ENCODE measurements around the gene SOX30. TPM values are rescaled to one million over a fixed set of nuclear protein-coding genes. Genes with fewer than 3 reads are reported as not detected.
"Not testable (repeated sequence)": the region's sequence is repeated elsewhere in the genome, so short reads cannot be mapped to it uniquely, and the experiment has no call there.

The SOX30 gene
- polyA plus RNA-seq (ENCODE audit: insufficient read length in 4 of 4) = under 1 TPM; 0.30 to 0.76 (median 0.56) TPM

DNA sequence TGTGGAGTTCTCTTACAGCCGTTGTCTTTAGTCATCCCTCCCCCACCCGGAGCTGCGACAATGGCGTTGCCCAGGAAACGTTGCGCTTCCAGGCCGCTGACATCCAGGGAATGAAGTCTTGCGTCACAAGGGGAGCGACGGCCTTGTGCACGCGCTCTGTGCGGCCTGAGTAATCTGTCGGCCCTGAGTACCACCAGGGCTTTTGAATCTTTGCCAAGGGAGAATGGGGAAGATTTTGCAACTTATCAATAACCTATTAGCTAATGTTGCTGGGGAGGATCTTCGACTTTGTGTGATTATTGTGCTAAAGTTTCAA is at the start of gene SOX30:
Gene SOX30, minus strand, starts transcription at position 62 of the 316 bp plus-strand sequence. CDS start 360 bp downstream, outside the sequence.
- no peak for DNase-seq (ENCODE audit: low read depth in 4 of 4, low spot score in 3 of 4)

DNA sequence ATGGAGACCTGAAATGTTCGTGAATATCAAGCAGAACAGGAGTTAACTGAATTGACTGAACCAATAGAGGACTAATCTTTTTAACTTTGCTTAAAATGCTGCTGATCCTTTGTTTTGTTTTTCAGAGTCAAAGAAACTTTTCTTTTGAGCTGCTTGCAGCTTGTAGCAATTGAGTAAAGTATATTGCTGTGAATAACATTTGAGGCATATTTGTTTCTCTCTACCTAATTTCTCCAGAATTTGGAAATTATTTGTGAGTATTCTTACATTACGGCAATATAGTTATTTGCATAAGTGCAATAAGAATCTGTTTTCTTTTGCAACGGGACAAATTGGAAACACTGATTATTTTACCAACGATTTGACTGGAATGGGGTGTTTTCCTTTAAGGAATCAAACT is 46.4 kb upstream of the SOX30 start:
- not testable (repeated sequence) for DNase-seq (ENCODE audit: low read depth in 4 of 4, low spot score in 3 of 4)

DNA sequence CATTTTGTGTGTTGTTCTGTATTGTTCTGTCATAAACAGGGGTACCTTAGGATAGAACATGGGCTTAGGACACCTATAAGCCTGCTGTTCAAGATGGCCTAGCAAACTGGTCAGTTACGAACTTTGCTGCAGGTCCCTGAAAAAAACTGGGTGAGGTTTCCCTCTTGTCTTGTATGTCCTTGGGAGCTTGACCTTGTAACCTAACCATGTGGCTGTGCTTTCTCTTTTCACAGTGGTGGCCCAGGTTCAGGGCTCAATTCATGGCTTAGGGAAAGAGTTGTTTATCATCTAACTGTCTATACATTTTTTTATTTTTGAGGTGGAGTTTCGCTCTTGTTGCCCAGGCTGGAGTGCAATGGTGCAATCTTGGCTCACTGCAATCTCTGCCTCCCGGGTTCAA is 43.9 kb upstream of the SOX30 start:
- not testable (repeated sequence) for DNase-seq (ENCODE audit: low read depth in 4 of 4, low spot score in 3 of 4)

DNA sequence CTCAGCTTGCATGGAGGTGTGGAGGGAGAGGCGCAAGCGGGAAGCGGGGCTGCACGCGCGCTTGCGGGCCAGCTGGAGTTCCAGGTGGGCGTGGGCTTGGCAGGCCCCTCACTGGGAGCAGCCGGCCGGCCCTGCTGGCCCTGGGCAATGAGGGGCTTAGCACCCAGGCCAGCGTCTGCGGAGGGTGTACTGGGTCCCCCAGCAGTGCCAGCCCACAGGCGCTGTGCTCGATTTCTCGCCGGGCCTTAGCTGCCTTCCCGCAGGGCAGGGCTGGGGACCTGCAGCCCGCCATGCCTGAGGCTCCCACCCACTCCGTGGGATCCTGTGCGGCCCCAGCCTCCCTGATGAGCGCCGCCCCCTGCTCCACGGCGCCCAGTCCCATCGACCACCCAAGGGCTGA is 41.6 kb upstream of the SOX30 start:
- DNase-seq (ENCODE audit: low read depth in 4 of 4, low spot score in 3 of 4) = not testable (repeated sequence)

DNA sequence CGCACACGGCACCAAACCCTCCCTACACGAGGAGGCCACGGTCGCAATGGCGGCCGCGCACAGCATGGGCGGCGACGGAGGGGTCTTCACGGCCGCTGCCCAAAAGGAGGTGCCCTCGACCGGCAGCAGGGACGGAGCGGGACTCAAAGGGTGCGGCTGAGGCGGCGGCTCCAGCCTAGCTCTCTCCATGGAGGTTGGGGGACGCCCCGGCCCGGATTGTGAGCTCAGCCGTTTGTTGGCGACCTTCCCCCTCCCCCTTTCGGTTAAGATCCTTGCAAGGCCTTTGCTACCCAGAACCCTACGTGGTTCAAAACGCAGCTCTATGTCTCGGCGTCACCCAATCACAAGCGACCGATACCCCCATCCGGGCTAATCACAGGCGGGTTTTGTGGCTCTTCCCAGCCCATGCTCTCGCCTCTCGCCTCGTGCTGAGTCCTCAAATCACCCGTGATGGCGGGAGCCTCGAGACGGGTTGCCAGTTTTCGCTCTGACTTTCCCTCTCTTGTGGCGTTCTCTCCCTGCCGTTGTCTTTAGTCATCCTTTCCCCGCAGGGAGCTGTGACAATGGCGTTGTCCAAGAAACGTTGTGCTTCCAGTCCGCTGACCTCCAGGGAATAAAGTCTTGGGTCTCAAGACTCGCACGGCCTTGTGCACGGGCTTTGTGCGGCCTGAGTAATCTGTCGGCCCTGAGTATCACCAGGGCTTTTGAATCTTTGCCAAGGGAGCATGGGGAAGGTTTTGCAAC is 38.6 kb upstream of the SOX30 start:
- DNase-seq (ENCODE audit: low read depth in 4 of 4, low spot score in 3 of 4) = no peak

DNA sequence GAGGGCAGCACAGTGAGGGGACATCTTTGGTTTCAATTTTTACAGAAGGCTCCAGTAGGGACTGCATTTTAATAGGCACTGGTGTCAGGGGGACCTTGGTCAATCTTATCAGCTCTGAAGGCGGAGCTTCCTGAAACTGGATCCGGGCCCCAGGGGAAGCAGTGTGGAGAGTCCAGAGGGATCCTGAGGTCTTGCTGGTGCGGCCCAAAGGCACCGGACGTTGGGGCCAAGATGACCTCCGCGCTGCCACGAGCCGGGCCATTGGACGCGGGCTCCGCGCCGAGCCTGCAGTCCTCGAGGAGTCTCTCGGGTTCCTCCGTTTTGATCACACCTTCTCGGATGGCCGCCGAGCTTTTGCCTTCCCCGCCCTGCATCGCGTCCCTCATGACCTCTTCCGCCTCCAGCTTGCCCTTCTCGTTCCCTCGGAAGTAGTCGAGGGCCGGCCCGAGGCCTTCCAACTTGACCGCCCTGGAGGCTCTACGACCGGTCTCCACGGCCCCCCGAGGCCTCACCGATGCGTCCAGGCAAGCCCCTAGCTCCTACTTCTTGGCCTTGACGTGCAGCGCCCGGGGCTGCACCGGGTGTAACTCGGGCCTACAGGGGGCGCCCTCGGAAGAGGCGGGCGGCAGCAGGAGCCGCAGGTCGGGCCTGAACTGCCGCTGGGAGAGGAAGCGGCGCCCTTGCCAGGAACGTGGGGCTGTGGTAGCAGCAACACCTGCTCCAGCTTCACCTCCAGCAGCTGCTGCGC is 37.9 kb upstream of the SOX30 start:
- no peak for DNase-seq (ENCODE audit: low read depth in 4 of 4, low spot score in 3 of 4)

DNA sequence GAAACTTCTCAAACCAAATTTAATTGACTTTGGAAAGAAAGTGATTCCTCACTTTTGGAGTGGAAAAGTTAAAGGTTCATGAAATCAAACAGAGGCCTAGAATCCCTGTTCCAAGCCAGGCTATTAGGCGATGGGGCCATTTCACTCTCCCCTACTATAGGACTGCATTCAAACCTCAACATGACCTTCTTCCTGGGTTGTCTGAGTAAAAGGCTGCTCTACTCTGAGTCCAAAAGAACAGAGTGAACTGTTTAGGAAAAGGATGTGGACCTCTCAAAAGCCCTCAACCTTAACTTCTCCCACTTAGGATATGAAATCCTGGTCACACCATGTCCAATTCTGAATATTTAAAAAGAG is 34.9 kb upstream of the SOX30 start:
- no peak for DNase-seq (ENCODE audit: low read depth in 4 of 4, low spot score in 3 of 4)

DNA sequence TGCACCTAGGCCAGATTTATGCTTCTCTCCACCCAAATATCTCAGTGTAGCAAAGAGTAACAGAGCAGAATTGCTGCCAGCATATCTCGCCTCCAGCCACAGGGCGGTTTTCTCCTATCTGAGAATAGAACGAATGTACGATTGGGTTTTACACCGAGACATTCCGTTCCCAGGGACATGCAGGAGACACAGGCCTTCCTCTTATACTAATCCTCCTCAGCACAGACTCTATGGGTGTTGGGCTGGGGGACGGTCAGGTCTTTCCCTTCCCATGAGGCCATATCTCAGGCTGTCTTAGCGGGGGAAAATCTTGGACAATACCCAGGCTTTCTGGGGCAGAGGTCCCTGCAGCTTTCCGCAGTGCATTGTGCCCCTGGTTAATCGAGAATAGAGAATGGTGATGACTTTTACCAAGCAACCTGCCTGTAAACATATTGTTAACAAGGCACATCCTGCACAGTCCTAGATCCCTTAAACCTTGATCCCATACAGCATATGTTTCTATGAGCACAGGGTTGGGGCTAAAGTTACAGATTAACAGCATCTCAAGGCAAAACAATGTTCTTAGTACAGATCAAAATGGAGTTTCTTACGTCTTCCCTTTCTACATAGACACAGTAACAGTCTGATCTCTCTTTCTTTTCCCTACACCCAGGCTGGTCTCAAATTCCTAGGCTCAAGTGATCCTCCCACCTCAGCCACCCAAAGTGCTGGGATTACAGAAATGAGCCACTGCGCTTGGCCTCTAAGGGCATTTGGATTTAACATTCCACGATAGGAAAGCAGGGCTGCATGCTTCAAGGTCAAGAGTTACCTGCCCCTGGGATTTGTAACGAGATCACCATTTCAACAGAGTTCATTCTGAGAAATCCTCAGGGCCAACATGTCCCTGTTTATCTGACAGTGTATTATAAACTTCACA is 34.3 kb upstream of the SOX30 start:
- not testable (repeated sequence) for DNase-seq (ENCODE audit: low read depth in 4 of 4, low spot score in 3 of 4)

DNA sequence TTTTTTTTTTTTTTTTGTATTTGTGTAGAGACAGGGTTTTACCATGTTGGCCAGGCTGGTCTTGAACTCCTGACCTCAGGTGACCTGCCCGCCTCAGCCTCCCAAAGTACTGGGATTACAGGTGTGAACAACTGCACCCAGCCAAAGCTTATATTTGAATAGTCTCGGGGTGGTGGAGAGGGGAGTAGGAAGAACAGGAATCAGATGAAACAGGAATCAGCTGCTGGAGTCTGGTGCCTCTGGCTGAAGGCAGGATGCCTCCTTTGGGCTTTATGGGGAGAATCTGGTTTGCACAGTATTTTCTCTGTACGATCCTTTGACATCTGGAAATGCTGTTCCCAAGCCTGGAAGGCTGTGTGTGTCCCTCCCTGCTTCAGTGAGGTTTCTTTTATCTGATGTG is 30.0 kb upstream of the SOX30 start:
- no peak for DNase-seq (ENCODE audit: low read depth in 4 of 4, low spot score in 3 of 4)

DNA sequence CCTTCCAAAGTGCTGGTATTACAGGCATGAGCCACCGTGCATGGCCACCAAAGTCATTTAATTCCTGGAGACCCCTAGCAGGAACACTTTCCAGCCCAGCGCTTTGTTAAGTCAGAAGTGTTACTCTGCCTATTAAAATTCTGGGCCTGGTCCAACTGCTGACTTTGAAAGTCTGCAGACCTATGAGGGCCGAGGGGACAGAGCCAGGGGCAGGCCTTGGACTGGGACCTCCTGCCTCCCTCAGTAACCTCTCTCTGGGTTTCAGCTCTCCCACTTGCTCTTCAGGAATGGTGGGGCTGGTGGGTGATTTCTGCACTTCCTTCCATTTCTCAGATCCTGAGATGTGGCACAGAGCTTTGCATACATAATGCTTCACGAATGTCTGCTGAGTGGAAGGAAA is 28.8 kb upstream of the SOX30 start:
- no peak for DNase-seq (ENCODE audit: low read depth in 4 of 4, low spot score in 3 of 4)

DNA sequence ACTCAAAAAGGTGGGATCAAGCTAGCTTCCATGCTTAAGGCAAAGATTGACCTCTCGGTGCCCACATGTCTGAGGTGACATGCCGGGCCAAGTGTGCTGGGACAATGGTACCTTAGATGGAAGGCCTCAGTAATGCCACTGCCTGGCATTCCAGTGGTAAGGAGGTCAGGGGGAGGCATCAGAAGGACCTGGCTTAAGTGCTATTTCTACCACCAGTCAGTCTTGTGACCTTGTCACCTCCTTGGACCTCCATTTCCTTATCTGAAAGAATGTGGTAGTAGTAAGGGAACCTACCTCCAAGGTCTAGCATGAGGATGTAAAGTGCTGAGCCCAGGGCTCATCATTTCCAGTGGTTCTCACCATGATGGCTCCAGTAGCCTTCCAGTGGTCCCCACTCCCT is 28.0 kb upstream of the SOX30 start:
- no peak for DNase-seq (ENCODE audit: low read depth in 4 of 4, low spot score in 3 of 4)

DNA sequence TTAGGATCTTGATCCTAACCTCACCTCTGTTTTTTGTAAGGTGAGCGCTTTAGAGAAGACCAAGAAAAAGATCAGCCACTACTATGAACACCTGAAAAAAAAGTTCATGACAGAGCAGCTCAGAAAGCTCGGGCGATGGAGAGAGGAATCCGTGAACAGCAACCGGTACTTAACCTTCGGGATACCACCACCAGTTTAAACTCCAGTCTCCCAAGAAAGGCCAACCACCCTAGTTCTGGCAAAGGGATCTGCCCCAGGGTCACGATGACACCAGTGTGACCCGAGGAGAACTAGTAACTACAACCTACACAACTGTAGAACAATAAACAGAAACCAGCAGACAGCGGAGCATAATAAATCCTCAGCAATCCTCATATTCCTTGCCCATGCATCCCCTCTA is 27.6 kb upstream of the SOX30 start:
- no peak for DNase-seq (ENCODE audit: low read depth in 4 of 4, low spot score in 3 of 4)

DNA sequence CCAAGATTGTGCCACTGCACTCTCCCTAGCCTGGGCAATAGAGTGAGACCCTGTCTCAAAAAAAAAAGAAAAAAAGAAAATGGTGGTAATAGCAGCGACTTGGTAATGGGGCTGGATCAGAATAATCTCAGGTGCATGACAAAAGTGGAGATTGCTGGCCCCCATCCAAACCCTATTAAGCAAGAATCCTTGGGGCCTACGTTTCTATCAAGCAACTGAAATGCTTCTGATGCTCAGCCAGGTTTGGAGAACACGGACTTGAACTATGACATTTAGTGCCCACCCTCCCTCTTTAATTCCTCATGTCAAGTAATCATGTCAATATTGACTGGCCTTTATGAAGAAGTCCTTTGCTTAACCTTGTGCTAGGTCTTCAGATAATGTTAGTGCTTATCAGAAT is 25.7 kb upstream of the SOX30 start:
- no peak for DNase-seq (ENCODE audit: low read depth in 4 of 4, low spot score in 3 of 4)

DNA sequence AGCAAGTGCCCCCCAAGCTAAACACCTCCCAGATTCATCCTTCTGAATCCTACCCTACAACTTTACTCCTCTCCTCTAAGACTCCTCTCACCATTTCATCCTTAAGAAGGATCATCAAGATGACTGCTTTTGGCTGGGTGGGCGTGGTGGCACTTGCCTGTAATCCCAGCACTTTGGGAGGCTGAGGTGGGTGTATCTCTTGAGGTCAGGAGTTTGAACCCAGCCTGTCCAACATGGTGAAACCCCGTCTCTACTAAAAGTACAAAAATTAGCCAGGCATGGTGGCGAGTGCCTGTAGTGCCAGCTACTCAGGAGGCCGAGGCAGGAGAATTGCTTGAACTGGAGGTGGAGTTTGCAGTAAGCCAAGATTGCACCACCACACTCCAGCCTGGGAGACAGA is 22.1 kb upstream of the SOX30 start:
- not testable (repeated sequence) for DNase-seq (ENCODE audit: low read depth in 4 of 4, low spot score in 3 of 4)

DNA sequence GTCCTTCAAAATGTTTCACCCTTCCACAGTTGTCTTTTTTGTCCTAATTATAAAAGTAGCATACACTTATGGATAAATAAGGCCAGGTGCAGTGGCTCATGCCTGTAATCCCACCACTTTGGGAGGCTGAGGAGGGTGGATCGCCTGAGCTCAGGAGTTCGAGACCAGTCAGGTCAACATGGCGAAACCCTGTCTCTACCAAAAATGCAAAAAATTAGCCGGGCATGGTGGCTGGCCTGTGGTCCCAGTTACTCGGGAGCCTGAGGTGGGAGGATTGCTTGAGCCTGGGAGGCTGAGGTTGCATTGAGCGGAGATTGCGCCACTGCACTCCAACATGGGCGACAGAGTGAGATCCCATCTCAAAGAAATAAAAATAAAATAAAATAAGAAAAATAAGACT is 20.7 kb upstream of the SOX30 start:
- no peak for DNase-seq (ENCODE audit: low read depth in 4 of 4, low spot score in 3 of 4)

DNA sequence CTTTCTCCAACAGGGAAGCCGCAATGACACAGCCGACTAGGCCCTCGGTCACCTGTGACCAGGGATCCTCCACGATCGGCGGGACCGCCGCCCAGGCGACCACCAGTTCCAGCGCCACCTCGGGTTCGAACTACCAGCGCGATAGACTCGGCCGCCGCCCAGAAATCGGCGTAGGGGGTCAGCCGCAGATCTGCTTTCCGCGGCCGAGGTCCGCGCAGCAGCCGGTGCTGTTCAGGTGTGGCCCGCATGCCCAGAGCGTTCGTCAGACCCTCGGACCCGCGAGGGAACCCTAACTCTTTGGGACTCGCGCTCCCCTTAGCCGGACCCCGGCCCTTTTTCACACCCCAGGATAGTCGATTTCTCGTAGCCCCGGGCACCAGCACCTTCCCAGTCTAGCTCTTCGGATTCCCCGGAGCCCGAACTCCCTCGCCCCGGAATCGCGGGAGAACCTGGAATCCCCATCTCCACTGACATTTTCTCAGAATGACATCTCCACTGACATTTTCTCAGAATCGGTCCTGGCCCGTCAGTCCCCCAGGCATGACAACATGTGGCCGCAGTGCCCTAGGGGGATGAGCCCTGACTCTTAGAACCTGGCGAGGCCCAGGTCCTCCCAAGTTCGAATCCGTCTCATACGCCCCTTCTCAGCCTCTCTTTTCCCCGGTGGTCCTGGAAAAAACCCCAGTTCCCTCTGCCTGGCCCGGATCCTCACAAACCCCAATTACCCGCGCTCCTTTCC is 19.5 kb upstream of the SOX30 start:
- no peak for DNase-seq (ENCODE audit: low read depth in 4 of 4, low spot score in 3 of 4)

DNA sequence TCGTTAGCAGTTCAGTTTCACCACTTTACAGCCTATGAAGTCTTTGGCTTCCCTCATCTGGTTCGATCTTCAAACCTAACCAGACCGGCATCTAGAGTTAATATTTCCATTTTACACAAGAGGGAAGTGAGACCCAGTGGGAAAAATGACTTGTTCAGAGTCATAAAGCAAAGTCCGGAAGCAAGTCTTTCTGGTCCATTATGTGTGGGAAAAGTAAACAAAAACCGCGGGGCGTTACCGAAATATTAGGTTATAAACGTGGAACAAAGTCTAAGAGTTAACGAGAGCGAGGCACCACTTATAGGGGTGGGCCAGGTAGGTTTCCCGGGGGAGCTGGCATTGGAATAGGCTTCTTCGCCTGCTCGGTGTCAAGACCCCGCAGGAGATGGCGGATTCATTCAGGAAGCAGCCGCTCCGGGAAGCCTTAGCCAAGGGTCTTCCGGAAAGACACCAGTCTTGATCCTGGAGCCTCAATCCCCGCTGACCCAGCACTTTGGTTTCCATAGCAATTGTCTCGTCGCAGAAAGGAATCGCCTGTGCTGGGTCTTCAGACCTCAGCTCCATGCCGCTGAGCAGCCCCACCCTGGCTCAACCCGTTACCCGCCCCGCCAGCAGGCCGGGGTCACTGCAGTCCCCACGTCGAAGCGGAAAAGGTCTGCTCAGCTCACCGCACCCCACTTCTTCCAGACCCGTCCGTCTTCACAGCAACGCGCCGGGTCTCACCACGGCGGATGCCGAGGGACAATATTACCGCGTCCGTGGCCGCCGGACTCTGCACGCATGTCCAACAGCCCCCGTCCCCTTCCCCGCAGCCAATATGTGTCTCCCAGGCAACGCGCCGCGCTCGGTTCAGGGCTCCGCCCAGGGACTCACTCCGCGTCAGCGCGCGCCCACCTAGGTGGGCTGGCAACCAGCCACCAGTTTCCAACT is 18.7 kb upstream of the SOX30 start, which contains the start of gene C5orf52:
Gene C5orf52, plus strand, starts transcription at position 872 of the 930 bp plus-strand sequence. CDS start 82 bp downstream, outside the sequence.
- peak in 2 of 4 donors; percentile 33 to 48 for DNase-seq (ENCODE audit: low read depth in 4 of 4, low spot score in 3 of 4)

DNA sequence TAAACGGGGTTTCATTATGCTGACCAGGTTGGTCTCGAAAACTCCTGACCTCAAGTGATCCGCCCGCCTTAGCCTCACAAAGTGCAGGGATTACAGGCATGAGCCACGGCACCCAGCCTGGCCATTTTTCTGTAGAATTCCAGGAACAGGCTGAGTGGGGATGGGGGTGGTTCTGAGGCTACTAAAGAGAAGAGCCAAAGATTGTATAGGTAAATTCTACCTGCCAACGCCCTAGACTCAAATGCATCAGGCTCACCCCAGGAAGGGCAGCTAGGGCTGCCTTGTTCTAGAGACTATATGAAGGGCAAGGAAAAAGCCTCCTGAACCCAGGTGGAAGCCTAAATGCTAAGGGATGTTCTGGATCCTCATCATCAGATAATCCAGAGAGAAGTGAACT is 17.5 kb upstream of the SOX30 start:
- DNase-seq (ENCODE audit: low read depth in 4 of 4, low spot score in 3 of 4) = no peak

DNA sequence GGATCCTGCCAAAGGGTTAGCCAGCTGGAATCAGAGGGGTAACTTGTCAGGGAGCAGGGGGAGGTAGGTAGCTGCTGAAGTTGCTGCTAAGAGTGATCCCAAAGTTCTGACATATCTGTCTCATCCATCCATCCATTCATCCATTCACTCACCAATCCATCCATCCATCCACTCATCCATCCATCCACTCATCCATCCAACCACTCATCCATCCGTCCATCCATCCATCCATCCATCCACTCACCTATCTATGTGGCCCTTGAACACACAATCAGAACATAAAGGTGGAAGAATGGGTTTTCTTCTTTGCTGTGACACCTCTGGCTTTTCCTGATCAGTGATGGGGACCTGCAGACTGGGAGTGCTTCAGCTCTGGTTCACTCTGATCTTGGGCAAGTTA is 16.1 kb upstream of the SOX30 start:
- no peak for DNase-seq (ENCODE audit: low read depth in 4 of 4, low spot score in 3 of 4)
